ENCODE data around the gene TDRD3. TPM values are rescaled to one million over a fixed set of nuclear protein-coding genes. Genes with fewer than 3 reads are reported as not detected.
"Not testable (repeated sequence)": the region's sequence is repeated elsewhere in the genome, so short reads cannot be mapped to it uniquely, and the experiment has no call there.

TDRD3 gene
- total RNA-seq, 2 donors from 2014 or later, result 15.9 to 18.9 TPM

DNA sequence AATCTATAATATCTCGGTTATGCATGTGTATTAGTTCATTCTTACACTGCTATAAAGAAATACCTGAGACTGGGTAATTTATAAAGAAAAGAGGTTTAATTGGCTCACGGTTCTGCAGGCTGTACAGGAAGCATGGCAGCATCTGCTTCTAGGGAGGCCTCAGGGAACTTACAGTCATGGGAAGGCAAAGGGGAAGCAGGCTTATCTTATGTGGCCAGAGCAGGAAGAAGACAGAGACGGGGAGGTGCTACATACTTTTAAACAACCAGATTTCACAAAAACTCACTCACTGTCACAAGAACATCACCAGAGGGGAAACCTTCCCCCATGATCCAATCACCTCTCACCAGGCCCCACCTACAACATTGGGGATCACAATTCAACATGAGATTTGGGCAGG is 17.7 kb upstream of the TDRD3 start:
- not testable (repeated sequence) for H3K4me1 Mint-ChIP-seq (ENCODE audit: low read depth); H3K27ac Mint-ChIP-seq; H3K36me3 Mint-ChIP-seq (ENCODE audit: insufficient read depth in 2 of 2); H3K27me3 Mint-ChIP-seq (ENCODE audit: low read depth); H3K9me3 Mint-ChIP-seq; H3K4me3 Mint-ChIP-seq; ATAC-seq (replicated peaks in 1 of 2); DNase-seq

DNA sequence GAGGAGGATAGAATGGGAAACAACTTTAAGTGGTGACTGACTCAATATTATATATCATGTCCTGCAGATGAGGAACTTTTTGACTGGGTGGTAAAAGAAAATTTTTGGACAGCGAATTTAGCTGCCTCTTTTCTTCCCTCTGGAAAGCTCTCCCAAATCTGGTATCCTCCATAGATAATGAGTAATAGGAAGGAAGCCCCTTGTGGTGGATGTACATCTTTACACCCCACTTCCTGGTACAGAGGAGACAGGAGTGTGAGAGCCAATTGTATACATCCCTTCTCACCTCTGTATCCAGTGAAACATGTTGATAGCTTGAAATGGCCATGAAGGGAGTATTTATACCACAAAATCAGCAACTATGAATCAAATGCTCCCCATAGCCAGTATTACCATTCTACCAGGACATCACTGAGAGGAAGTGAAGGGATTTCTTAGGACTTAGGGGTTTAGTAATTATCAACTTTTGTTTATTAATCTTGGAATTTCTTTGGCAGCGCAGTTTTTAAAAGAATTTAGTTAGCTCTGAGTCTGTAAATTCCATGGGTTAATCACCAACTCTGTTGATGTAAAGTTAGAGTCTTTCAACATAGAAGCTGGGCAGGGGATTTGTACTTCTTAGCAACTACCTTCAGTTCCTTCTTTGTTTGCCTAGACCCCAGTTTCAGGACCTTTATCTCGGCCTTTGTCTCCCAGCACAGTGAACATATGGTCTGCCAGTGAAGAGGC is 17.0 kb upstream of the TDRD3 start:
- Mint-ChIP-seq H3K27me3 (ENCODE audit: low read depth) (no peaks in the 10 kb centered on the region), H3K4me1 (ENCODE audit: low read depth) (no peaks in the 10 kb centered on the region), H3K9me3 (no peaks in the 10 kb centered on the region), H3K27ac (no peak overlapping the region), H3K36me3 (ENCODE audit: insufficient read depth in 2 of 2) (no peaks in the 10 kb centered on the region), H3K4me3 (no peak overlapping the region)
- no peak for DNase-seq
- no peak for ATAC-seq (replicated peaks in 1 of 2)

DNA sequence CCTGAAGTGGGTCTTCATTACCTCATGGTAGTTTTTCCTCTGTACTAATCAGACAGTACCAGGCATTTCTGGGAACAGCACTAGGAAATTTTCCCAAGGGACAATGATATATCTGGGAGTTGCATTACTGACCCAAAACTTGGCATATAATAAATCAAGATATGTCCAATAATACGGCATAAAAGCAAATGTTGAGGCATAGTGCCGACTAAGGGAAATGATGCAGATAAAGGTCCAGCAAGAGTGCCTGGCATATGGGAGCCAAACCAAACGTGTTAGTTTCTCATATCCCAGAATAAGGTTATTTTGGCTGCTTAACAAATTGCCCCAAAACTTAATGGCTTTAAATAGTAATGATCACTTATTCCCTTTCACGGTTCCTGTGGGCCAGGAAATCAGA is 12.1 kb upstream of the TDRD3 start:
- H3K9me3 Mint-ChIP-seq, result no peaks in the 10 kb centered on the region
- H3K4me1 Mint-ChIP-seq (ENCODE audit: low read depth), result no peaks in the 10 kb centered on the region
- no peak overlapping the region for H3K4me3 Mint-ChIP-seq
- ATAC-seq (replicated peaks in 1 of 2) (no peak), DNase-seq (no peak)
- no peak overlapping the region for H3K27ac Mint-ChIP-seq
- no peaks in the 10 kb centered on the region for H3K27me3 Mint-ChIP-seq (ENCODE audit: low read depth)
- H3K36me3 Mint-ChIP-seq (ENCODE audit: insufficient read depth in 2 of 2), result no peaks in the 10 kb centered on the region

DNA sequence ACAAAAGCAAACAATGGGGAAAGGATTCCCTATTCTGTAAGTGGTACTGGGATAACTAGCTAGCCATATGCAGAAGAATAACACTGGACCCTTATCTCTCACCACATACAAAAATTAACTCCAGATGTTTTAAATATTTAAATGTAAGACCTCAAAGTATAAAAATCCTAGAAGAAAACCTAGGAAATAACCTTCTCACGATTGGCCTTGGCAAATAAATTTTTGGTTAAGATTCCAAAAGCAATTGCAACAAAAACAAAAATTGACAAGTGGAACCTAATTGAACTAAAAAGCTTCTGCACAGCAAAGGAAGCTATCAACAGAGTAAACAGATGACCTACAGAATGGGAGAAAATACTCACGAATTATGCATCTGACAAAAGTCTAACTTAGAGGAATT is 10.8 kb upstream of the TDRD3 start:
- no peaks in the 10 kb centered on the region for H3K4me1 Mint-ChIP-seq (ENCODE audit: low read depth)
- ATAC-seq (replicated peaks in 1 of 2), result no peak
- DNase-seq, result no peak
- no peaks in the 10 kb centered on the region for H3K27me3 Mint-ChIP-seq (ENCODE audit: low read depth)
- H3K9me3 Mint-ChIP-seq, result no peaks in the 10 kb centered on the region
- no peak overlapping the region for H3K4me3 Mint-ChIP-seq
- H3K36me3 Mint-ChIP-seq (ENCODE audit: insufficient read depth in 2 of 2), result no peaks in the 10 kb centered on the region
- no peak overlapping the region for H3K27ac Mint-ChIP-seq

DNA sequence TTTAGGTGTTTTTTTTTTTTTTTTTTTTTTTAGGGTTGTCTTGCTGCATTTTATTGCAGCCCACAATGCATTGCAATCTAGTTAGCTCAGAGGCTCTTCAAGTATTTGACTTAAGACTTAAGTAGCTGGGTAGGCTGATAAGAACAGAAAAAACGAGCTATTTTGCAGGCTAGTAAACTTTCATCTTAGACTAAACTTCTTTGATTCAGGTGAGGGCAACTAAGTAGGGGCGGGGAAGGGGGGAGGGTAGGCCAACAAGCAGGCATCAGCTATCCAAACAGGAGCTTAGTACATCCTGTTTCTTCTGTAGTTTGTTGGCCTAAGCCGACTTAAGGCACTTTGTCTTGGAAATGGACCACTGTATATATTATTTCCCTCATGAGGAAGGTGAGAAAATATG is 4.9 kb upstream of the TDRD3 start:
- no peaks in the 10 kb centered on the region for H3K9me3 Mint-ChIP-seq
- no peaks in the 10 kb centered on the region for H3K27me3 Mint-ChIP-seq (ENCODE audit: low read depth)
- no peak overlapping the region for H3K27ac Mint-ChIP-seq
- DNase-seq (no peak), ATAC-seq (replicated peaks in 1 of 2) (no peak)
- no peaks in the 10 kb centered on the region for H3K36me3 Mint-ChIP-seq (ENCODE audit: insufficient read depth in 2 of 2)
- H3K4me1 Mint-ChIP-seq (ENCODE audit: low read depth), result peaks cover 9% of the 10 kb centered on the region
- no peak overlapping the region for H3K4me3 Mint-ChIP-seq

DNA sequence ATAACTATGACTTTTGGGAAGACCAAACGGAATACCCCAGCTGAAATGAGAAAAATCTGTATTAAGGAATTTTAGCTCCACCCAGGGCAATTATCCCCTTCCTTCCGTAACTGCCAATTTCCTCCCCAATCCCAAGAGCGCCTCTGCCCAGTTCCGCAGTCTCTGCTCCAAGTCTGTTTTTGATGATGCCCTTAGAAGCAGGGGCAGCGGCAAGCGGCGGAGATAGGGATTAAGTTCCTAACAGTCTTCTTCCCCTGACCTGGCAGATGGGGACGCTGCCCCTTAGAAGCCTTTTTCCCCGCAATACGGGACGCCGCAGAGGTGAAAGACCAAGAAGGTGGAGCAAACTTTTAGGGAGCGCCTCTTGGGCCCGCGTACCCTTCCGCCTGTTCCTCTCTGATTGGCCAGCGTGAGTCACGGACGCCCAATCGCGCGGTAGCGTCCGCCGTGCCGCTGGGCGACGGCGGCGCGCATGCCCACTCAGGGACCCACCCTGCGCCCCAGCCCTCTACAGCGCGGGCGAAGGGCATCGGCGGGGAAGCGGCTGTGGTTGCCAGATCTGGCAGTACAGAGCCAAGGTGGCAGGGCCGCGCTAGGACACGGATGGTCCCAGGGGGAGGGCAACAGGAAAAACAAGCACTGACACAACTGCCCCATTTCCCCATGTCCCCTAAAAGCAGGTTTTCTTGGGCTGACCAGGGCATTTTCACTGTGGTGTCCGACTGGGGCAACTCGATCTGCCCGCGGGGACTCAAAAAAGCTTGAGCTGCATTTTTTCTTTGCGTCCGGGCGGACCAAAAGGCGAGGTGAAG is 843 bp upstream of the TDRD3 start:
- Mint-ChIP-seq H3K9me3 (no peaks in the 10 kb centered on the region), H3K4me1 (ENCODE audit: low read depth) (peaks cover 39% of the 10 kb centered on the region), H3K27ac (peak overlapping the region; percentile 95), H3K4me3 (peak overlapping the region; percentile 95 to 97), H3K27me3 (ENCODE audit: low read depth) (no peaks in the 10 kb centered on the region), H3K36me3 (ENCODE audit: insufficient read depth in 2 of 2) (peaks cover 0 to 5% of the 10 kb centered on the region in 2 donors)
- DNase-seq (peak; percentile 92 to 93), ATAC-seq (replicated peaks in 1 of 2) (peak; percentile 85 to 86)

DNA sequence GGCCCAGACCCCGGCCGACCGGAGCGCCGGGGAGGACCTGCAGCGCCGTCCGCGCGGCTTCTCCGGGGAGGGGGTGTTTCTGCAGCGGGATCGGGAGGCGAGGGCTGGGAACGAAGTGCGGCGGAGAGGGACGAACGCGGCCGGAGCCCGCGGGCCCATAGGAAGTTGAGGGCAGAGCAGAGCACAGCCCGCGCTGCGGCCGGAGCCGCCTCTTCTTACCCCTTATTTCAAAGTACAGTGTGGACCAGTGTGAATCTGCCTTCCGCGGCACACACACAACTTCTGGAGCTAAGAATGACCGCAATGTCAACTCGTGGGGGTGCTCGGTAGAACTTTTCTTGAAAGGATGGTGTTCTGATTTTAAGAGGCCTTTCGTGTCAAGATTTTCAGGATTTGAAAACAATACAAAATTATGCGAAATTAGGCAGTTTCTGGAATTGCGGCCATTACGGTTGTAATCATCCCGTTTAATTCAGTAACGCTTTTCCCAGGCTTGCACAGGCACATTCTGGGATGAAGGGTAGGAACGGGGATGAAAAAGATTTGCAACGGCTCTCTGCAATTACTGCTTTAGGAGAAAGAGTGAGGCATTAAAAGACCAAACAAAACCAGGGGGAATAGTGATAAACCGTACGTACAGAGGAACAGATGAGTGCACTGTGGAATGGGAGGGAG is 821 bp downstream of the TDRD3 start:
- peaks cover 39% of the 10 kb centered on the region for H3K4me1 Mint-ChIP-seq (ENCODE audit: low read depth)
- no peaks in the 10 kb centered on the region for H3K9me3 Mint-ChIP-seq
- H3K27me3 Mint-ChIP-seq (ENCODE audit: low read depth), result no peaks in the 10 kb centered on the region
- DNase-seq (peak; percentile 55 to 61), ATAC-seq (replicated peaks in 1 of 2) (peak; percentile 17 to 35)
- peak overlapping the region; percentile 95 for H3K27ac Mint-ChIP-seq
- H3K4me3 Mint-ChIP-seq, result peak overlapping the region; percentile 95
- H3K36me3 Mint-ChIP-seq (ENCODE audit: insufficient read depth in 2 of 2), result peaks cover 0 to 5% of the 10 kb centered on the region in 2 donors

DNA sequence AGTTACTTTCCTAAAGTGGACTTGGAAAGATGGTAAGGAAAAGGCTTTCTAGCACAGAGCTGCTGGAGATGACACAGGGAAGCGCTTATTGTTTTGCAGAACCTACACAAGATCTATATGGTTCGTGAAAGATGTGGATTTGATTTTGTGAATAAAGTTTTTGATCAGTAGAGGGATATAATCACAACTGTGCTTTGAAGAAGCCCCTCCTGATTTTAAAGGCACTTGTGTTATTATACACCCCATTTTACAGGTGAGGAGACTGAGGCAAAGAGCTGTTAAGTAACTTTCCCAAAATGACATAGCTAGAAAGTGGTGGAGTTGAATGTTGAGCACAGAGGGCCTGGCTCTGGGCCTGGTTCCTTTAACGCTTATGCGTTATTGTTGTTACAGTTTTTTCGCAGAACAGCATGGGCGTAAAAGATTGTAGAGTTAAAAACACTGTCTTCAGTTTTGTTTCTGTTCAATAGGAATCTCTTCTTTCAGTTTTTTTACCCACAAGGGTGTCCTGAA is 1.4 kb downstream of the TDRD3 start:
- H3K36me3 Mint-ChIP-seq (ENCODE audit: insufficient read depth in 2 of 2), result peaks cover 0 to 5% of the 10 kb centered on the region in 2 donors
- H3K4me3 Mint-ChIP-seq, result peak overlapping the region; percentile 95
- ATAC-seq (replicated peaks in 1 of 2), result no peak
- DNase-seq, result no peak
- no peaks in the 10 kb centered on the region for H3K9me3 Mint-ChIP-seq
- H3K27ac Mint-ChIP-seq, result peak overlapping the region; percentile 95
- peaks cover 39% of the 10 kb centered on the region for H3K4me1 Mint-ChIP-seq (ENCODE audit: low read depth)
- H3K27me3 Mint-ChIP-seq (ENCODE audit: low read depth), result no peaks in the 10 kb centered on the region

DNA sequence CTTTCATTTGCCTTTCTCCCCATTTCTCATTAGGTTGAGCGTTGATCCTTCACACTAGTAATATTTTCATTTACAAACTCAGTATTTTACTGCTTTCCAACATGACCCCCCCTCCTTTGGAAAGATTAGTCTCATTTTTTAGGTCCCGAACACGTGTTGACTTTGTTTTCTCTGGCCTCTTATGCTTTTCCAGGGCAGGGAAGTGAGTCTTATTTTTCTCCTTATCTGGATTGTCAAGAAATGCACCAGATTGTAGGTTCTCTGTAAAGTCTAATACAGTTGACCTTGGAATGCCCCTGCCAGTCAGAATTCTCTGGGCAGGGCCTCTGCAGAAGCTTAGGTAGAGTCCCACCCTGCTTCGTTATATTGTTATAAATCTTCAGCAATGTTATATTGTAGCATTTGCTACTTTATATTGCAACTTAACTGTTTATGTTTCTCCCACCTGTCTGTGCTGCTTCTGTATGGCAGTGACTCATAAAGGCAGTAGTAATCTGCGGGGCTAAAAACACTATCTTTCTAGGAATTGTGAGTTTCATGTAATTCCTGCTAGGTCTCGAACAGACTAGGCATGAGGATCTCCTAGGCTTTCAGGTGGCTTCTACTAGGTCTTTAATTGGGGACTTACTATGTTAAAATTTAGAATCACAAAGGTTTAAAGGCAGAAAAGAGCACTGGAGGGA is 2.0 kb downstream of the TDRD3 start:
- H3K27me3 Mint-ChIP-seq (ENCODE audit: low read depth), result no peaks in the 10 kb centered on the region
- H3K4me3 Mint-ChIP-seq, result peak overlapping the region; percentile 95
- peak overlapping the region; percentile 95 for H3K27ac Mint-ChIP-seq
- peaks cover 0 to 5% of the 10 kb centered on the region in 2 donors for H3K36me3 Mint-ChIP-seq (ENCODE audit: insufficient read depth in 2 of 2)
- DNase-seq (no peak), ATAC-seq (replicated peaks in 1 of 2) (no peak)
- H3K9me3 Mint-ChIP-seq, result no peaks in the 10 kb centered on the region
- peaks cover 39% of the 10 kb centered on the region for H3K4me1 Mint-ChIP-seq (ENCODE audit: low read depth)

DNA sequence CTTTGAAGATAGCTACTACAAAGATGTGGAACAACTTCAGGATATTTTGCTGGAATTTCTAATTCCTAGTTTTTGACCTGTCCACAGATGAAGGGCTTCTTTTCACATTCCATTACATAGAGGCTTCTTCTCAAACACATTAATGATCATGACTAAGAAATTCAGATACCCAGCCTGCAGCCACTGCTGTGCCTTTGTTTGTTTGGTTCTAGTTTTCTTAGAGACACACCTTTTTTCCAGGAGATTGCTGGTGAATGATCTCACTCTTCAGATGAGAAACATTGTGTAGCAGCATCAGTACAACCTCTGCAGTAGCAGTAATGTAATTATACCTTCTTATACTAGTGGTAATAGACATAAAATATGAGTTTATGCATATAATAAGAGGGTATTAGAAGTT is 5.0 kb downstream of the TDRD3 start:
- Mint-ChIP-seq H3K27me3 (ENCODE audit: low read depth) (no peaks in the 10 kb centered on the region), H3K4me3 (no peak overlapping the region), H3K27ac (no peak overlapping the region), H3K36me3 (ENCODE audit: insufficient read depth in 2 of 2) (peaks cover 2 to 5% of the 10 kb centered on the region in 2 donors), H3K9me3 (no peaks in the 10 kb centered on the region), H3K4me1 (ENCODE audit: low read depth) (peaks cover 46% of the 10 kb centered on the region)
- no peak for ATAC-seq (replicated peaks in 1 of 2)
- DNase-seq, result no peak

DNA sequence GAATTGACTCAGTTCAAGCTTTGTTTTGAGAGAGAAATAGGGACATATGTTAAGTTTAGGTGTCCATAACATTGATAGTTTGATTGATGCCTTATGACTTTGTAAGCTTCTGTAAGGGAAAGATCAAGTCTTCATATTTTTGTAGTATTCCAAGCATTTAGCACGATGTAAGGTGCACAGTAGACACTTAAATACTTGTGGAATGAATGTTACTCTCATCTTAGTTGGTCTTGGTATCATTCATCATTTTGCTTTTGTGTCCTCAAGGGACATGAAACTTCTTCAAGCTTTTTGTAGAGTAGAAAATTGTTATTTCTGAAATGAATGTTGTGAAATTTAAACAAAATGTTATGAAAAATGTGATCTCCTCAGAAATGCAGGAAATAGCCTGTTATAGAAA is 10.1 kb downstream of the TDRD3 start:
- Mint-ChIP-seq H3K9me3 (peaks cover 4 to 5% of the 10 kb centered on the region in 2 donors), H3K36me3 (ENCODE audit: insufficient read depth in 2 of 2) (peaks cover 5 to 9% of the 10 kb centered on the region in 2 donors), H3K27ac (no peak overlapping the region), H3K4me3 (no peak overlapping the region), H3K4me1 (ENCODE audit: low read depth) (peaks cover 64% of the 10 kb centered on the region), H3K27me3 (ENCODE audit: low read depth) (no peaks in the 10 kb centered on the region)
- no peak for DNase-seq
- peak in 1 of 2 donors; percentile 54 for ATAC-seq (replicated peaks in 1 of 2)

DNA sequence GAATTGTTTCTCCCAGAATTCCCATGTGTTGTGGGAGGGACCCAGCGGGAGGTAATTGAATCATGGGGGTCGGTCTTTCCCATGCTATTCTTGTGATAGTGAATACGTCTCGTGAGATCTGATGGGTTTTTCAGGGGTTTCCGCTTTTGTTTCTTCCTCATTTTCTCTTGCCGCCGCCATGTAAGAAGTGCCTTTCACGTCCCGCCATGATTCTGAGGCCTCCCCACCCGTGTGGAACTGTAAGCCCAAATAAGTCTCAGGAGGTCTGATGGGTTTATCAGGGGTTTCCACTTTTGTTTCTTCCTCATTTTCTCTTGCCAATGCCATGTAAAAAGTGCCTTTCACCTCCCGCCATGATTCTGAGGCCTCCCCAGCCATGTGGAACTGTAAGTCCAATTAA is 10.8 kb downstream of the TDRD3 start:
- not testable (repeated sequence) for H3K27ac Mint-ChIP-seq; H3K27me3 Mint-ChIP-seq (ENCODE audit: low read depth); H3K36me3 Mint-ChIP-seq (ENCODE audit: insufficient read depth in 2 of 2); DNase-seq; H3K4me3 Mint-ChIP-seq; ATAC-seq (replicated peaks in 1 of 2); H3K9me3 Mint-ChIP-seq
- peaks cover 64% of the 10 kb centered on the region for H3K4me1 Mint-ChIP-seq (ENCODE audit: low read depth)
